Activated naive CD4-positive, alpha-beta T cell treated with Interleukin-2 at 50 U/mL for 16 hours (primary cell): Measurements from ENCODE around the gene CLCA1.
A peak's percentile ranks its signal among the peaks of the same experiment; 100 is the strongest.

Experiments
- DNase-seq: peaks from one replicate; pipeline ENCODE4 v3.0.0-alpha.2; 2020

Gene CLCA1

GRCh38 chr1:86468501-86468977, at the start of gene CLCA1:
CLCA1 (plus strand) TSS chr1:86468927; CDS start chr1:86468972, 45 bp downstream.
- DNase-seq: no peak

- DNase-seq: peak; percentile 25
These were observed 49.3 kb upstream of the CLCA1 start for GRCh38 chr1:86419277-86419903.

GRCh38 chr1:86421601-86422280, 47.0 kb upstream of the CLCA1 start:
- no peak for DNase-seq

- no peak for DNase-seq
These were observed 45.3 kb upstream of the CLCA1 start for GRCh38 chr1:86423473-86423872.

GRCh38 chr1:86423873-86424272, 44.9 kb upstream of the CLCA1 start, which contains the start of gene CLCA2:
CLCA2 (plus strand) TSS chr1:86424171; CDS start chr1:86424248, 77 bp downstream.
- no peak for DNase-seq

GRCh38 chr1:86429122-86429725, 39.5 kb upstream of the CLCA1 start:
- no peak for DNase-seq

GRCh38 chr1:86429835-86430234, 38.9 kb upstream of the CLCA1 start:
- DNase-seq: no peak

GRCh38 chr1:86430376-86430775, 38.4 kb upstream of the CLCA1 start:
- no peak for DNase-seq

- DNase-seq: no peak
These were observed 34.7 kb upstream of the CLCA1 start for GRCh38 chr1:86434059-86434458.

GRCh38 chr1:86435327-86435726, 33.4 kb upstream of the CLCA1 start:
- no peak for DNase-seq

GRCh38 chr1:86436041-86436440, 32.7 kb upstream of the CLCA1 start:
- DNase-seq: no peak

GRCh38 chr1:86441581-86441980, 27.1 kb upstream of the CLCA1 start:
- no peak for DNase-seq

- DNase-seq: no peak
These were observed 26.7 kb upstream of the CLCA1 start for GRCh38 chr1:86441997-86442396.

GRCh38 chr1:86445919-86446318, 22.8 kb upstream of the CLCA1 start:
- no peak for DNase-seq

GRCh38 chr1:86447198-86447790, 21.4 kb upstream of the CLCA1 start:
- no peak for DNase-seq

- DNase-seq: no peak
These were observed 20.1 kb upstream of the CLCA1 start for GRCh38 chr1:86448670-86449069.

- no peak for DNase-seq
These were observed 19.6 kb upstream of the CLCA1 start for GRCh38 chr1:86449103-86449502.

- no peak for DNase-seq
These were observed 17.9 kb upstream of the CLCA1 start for GRCh38 chr1:86450847-86451246.

GRCh38 chr1:86453664-86454063, 15.1 kb upstream of the CLCA1 start:
- DNase-seq: no peak

- no peak for DNase-seq
These were observed 13.7 kb upstream of the CLCA1 start for GRCh38 chr1:86455073-86455472.

GRCh38 chr1:86460998-86461397, 7.7 kb upstream of the CLCA1 start:
- DNase-seq: no peak

- no peak for DNase-seq
These were observed 7.2 kb upstream of the CLCA1 start for GRCh38 chr1:86461482-86461881.

- DNase-seq: no peak
These were observed 3.9 kb upstream of the CLCA1 start for GRCh38 chr1:86464819-86465218.
